Measurements from ENCODE around the gene KRTAP10-1. TPM values are rescaled to one million over a fixed set of nuclear protein-coding genes. Genes with fewer than 3 reads are reported as not detected.
A peak's percentile ranks its signal among the peaks of the same experiment; 100 is the strongest.
"Not testable (repeated sequence)": the region's sequence is repeated elsewhere in the genome, so short reads cannot be mapped to it uniquely, and the experiment has no call there.

The KRTAP10-1 gene
- total and polyA plus RNA-seq, 2 of the 8 experiments (the other 6 are each of a cell fraction or from before 2014, with no cell fraction given), result 0.08 TPM; not detected in 1

GRCh38 chr21:44550285-44550684 lies 10.3 kb upstream of the KRTAP10-1 start:
- not testable (repeated sequence) for H3K23me2 ChIP-seq (ENCODE audit: low read depth, low read length); H3K14ac ChIP-seq (ENCODE audit: insufficient read length); H3K79me2 ChIP-seq (ENCODE audit: control insufficient read depth in 1 of 2, insufficient read depth in 2 of 2, low read length in 2 of 2); H4K5ac ChIP-seq (ENCODE audit: insufficient read length, low read depth, low read length); H2BK20ac ChIP-seq (ENCODE audit: low read length); H4K20me1 ChIP-seq (replicated peaks in 1 of 2; ENCODE audit: control insufficient read depth in 1 of 2, insufficient read depth in 2 of 2, low read length in 2 of 2); H3K4me2 ChIP-seq (ENCODE audit: insufficient read depth in 1 of 2, low read depth in 2 of 2, low read length in 2 of 2); H3K9ac ChIP-seq (replicated peaks in 1 of 4; ENCODE audit: extremely low read depth in 1 of 4, low read depth in 3 of 4, low read length in 3 of 4); H3K9me3 ChIP-seq (ENCODE audit: insufficient read depth in 2 of 2, low read depth in 1 of 2, low read length in 1 of 2); H3K23ac ChIP-seq (ENCODE audit: insufficient read length); H3K56ac ChIP-seq (replicated peaks; ENCODE audit: insufficient read length, low read depth, low read length); H2BK120ac ChIP-seq (replicated peaks; ENCODE audit: low read depth, low read length); FAIRE-seq; H2BK15ac ChIP-seq (ENCODE audit: low read length); H3K79me1 ChIP-seq (ENCODE audit: low read depth, low read length); H3K4me3 ChIP-seq (ENCODE audit: extremely low read depth in 1 of 4, insufficient read depth in 2 of 4, low read depth in 3 of 4, low read length in 4 of 4); H3K27me3 ChIP-seq (replicated peaks in 1 of 4; ENCODE audit: control insufficient read depth in 3 of 4, extremely low read depth in 1 of 4, insufficient read depth in 3 of 4, low read length in 3 of 4); H3K36me3 ChIP-seq (ENCODE audit: control insufficient read depth in 2 of 4, insufficient read depth in 4 of 4, low read length in 3 of 4); H2AFZ ChIP-seq (ENCODE audit: low read length); H3K4ac ChIP-seq (replicated peaks; ENCODE audit: insufficient read length, low read depth, low read length); H3K27ac ChIP-seq (ENCODE audit: low read depth, low read length)
- Histone ChIP-seq H2BK12ac (ENCODE audit: low read depth, low read length) (peak overlapping the region; percentile 98), H4K91ac (replicated peaks; ENCODE audit: insufficient read length, low read length) (peak overlapping the region; percentile 85), H3K18ac (ENCODE audit: extremely low read depth, low read length) (peak overlapping the region; percentile 78), H2AK5ac (ENCODE audit: low read depth, low read length) (0 out of 2 replicates have a peak overlapping the region, but pooled peaks have one; percentile 82), H4K8ac (ENCODE audit: extremely low read depth, insufficient read depth, low read length) (peak overlapping the region; percentile 71), H2BK5ac (ENCODE audit: low read depth, low read length) (peak overlapping the region; percentile 61), H3K4me1 (replicated peaks in 1 of 4; ENCODE audit: control insufficient read depth in 3 of 4, insufficient read depth in 4 of 4, low read length in 3 of 4) (peaks cover 9 to 35% (median 17%) of the 10 kb centered on the region in 4 experiments)
- ChIA-PET POLR2A (ENCODE audit: partially characterized antibody) (interaction anchor here (1.1 to 1.6 kb wide), 5 partner anchors 11 to 216 kb away, joined by 3 to 4 read pairs (median 4); partner anchors contain the start of gene KRTAP10-1), CTCF (ENCODE audit: partially characterized antibody) (interaction anchor here (0.7 to 2.3 kb wide), 9 partner anchors 9 to 243 kb away, joined by 3 to 8 read pairs (median 4); no protein-coding TSS in a partner anchor)
- WGBS, 2 experiments (ENCODE audit: extremely low coverage in 1 of 2, insufficient coverage in 1 of 2, insufficient read length in 1 of 2, insufficient replicate concordance in 2 of 2, low coverage in 1 of 2, low lambda C conversion rate in 2 of 2, missing lambda C conversion rate in 1 of 2), result 75% methylated on average over 10 of the region's 17 CpGs; no CpG with 5 or more reads in 1 of the 2 experiments
- peak in 1 of 2 experiments; percentile 50 for DNase-seq (ENCODE audit: low read depth in 1 of 2, low spot score in 2 of 2)

Data from H1 (cell line).